ENCODE data around the gene CCDC188.

Gene CCDC188

DNA sequence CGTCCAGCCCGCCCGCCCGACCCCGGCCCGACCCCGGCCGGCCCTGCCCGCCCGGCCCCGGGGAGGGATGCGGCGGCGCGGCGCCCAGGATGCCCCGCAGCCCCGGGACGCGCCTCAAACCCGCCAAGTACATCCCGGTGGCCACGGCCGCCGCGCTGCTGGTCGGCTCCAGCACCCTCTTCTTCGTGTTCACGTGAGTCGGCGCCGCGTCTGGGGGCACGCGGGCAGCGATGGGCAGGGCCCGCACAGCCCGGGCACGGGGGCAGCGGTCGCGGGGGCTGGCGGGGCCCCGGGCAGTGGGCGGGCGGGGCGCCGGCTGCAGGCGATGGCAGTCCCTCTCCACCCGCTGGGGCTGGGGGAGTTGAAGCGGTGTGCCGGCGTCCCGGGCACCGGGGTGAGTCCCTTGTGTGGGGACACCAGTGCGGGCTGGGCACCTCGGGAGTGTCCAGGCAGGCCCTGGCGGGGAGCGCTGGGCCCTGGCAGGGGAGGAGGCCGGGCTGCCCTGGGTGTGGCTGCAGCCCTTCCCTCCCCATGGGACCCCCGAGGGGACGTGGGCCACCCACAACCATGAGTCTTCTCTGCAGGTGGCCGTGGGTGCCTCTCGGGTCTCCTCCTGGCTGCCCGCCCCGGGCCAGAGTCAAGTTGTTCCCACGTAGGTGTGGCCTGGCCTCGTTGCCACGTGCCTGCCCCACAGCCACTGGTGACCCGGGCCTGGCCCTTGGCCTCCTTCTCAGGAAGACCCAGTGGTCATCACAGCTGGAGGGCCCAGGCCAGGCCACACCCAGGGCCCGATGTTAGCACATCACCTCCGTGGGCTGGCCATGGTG lies 18.8 kb downstream of the CCDC188 start:
- no peak for DNase-seq

DNA sequence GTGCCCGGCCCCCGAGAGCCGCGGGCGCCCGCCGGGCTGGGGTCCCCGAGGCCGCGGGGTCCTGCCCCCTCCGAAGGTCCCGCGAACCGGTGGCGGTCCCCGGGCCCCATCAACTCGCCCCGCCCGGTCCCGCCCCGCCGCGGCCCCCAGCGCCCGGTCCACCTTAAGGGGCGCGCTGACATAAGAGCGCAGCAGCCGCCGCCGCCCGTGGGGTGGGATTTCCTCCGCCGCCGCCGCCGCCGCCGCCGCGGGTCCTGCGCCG lies 19.3 kb downstream of the CCDC188 start, which contains the start of gene ZDHHC8:
ZDHHC8 (plus strand) TSS at position 208 of the 262 bp plus-strand sequence. CDS start 144 bp downstream, outside the sequence.
- no peak for DNase-seq

DNA sequence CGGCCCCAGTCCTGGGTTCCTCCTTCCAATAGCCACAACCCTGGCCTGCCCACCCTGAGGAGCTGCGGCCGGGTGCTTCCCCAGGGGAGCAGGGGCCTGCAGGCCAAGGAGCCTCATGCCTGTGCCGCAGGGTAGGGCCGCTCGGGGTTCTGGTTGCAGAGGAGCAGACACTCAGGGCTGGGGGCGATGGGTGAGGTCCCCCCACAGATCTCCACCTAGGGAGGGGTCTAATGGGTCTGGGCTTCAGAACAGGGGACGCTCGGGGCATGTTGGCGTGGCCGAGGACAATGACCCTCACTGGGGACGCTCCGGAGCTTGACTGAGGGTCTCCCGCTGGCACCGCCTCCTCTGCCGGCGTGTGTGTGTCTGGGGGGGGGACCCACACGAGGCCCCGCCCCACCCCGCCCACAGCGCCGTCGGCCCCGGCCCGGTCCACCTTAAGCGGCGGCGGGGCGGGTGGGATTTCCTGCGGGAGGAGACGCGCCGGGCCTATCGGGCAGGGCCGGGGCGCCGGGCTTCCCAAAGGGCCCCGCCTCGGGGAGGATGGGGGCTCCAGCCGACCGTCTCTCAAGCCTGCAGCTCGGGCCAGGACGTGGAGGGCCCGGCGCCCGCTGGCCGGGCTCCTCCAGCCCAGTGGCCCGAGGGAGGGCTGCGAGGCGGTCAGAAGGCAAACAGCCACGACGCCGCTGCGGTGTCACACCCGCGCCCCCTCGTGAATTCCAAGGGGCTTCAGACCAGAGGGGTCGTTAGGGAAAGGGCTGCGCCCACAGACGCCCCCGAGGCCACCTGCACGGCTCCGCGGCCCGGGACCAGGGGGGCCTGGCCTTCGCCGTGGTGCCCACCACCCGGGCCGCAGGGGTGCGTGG lies 19.9 kb downstream of the CCDC188 start:
- DNase-seq: peak; percentile 82

DNA sequence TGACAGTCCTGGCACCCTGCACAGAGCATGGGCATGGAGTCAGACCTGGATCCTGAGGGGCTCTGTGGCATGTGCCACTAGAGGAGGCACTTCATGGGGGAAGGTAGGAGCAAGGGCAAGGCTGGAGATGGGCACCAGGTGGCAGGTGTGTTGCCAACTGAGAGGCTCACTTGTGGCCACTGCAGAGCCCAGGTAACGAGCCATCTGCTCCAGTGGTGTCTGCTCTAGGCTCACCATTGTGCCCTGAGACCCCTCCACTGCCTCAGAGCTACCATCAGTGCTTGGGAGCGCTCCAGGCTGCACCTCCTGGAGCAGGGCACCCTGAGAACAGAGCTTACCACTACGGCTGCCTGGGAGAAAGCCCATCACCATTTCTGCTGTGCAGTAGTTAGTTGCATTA lies 20.5 kb downstream of the CCDC188 start:
- no peak for DNase-seq

- DNase-seq: no peak
These were observed 21.2 kb downstream of the CCDC188 start for GRCh38 chr22:20129747-20130014.

DNA sequence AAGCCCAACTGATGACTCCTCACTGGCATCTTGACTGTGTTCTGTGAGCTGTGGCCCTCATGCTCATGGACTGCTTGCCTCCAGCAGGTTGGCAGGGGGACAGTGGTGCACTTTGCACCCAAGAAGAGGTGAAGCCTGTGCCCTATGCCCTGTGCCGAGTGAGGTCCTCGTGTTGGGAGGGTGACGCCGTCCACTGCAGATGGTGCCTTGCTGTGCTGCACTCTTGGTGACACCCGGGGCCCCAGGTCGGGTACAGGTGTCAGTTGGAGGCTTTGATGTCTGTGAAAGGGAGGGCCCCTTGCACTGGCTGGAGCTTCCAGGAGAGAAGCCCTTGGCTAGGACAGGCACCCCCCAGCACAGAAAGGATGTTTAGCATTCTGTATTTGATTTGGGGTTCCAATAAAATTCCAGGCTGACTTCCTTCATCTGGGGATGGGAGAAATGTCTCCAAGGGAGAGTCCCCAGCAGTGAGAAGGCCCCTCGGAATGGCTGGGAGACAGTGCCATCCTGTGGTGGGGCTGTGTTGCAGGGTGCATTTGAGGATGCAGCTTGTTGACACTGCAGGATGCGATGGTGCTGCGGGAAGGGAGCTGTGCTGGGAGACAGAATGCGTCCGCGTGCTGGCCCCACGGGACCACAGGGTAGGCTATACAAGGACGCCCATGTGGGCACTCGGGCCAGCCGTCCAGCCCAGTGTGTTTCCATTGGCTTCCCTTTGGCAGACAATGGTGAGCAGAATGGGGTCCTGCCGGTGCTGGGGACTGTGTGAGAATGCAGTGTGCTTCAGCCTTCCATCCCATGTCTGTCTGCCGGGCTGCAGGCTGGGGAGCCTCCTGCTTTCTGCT lies 21.7 kb downstream of the CCDC188 start:
- DNase-seq: peak; percentile 71

- DNase-seq: no peak
These were observed 22.3 kb downstream of the CCDC188 start for GRCh38 chr22:20128619-20128901.

DNA sequence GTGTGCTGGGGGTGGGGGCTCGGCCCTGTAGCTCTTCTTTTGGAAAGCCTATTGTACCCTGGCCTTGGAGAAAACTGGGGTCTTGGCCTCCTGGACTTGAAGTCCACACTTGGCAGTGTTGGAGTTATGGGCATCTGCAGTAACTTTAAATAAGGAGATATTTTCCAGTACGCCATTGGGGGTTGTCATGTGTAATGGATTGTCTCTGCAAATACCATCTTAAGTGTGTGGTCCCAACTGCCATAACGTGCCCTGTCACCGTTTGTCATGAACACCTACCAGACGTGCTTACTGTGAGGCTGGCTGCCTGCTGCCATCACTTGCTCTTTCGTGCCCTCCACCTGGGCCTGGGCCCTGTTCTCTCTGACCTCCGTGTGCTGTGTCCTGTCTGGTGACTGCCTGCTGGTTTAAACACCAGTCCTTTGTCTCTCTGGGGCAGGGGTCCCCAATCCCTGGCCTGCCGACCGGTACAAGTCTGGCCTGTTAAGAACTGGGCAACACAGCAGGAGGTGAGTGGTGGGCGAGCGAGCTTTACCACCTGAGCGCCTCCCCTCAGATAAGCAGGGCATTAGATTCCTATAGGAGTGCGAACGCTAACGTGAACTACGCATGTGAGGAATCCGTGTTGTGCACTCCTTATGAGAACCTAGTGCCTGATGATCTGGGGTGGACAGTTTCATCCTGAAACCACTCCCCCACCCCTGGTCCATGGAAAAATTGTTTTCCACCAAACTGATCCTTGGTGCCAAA lies 22.8 kb downstream of the CCDC188 start:
- DNase-seq: no peak

GRCh38 chr22:20127318-20127868 lies 23.5 kb downstream of the CCDC188 start:
- no peak for DNase-seq

DNA sequence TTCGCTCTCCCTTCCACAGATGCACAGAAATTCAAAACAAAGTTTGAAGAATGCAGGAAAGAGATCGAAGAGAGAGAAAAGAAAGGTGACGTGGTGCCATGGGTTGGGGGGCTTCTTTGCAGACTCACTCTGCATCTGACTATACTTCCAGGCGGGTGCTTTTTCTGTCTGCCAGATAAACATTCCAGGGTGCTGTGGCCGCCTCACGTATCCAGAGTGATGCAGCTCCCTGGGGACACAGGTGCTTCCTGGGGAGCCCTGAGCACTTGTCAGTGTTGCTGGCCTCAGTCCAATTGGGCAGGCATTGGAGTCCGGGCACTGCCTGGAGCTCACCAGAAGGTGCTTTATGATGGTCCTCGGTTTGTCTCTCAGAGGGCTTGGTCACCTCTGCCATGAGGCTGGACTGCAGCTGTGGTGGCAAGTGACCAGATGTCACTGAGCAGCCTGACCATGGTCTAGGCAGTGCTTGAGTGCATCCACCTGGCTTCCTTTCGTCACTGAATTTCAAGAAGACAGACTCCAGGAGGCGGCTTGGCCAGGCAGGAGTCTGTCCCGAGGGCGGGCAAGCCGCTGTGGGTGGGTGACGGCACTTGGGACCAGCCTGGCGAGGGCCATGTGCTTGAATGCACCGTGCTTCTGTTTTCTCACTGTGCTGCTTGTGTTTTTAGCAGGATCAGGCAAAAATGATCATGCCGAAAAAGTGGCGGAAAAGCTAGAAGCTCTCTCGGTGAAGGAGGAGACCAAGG lies 24.4 kb downstream of the CCDC188 start:
- DNase-seq: no peak

GRCh38 chr22:20125201-20126174 lies 25.4 kb downstream of the CCDC188 start:
- DNase-seq: no peak

GRCh38 chr22:20124083-20124787 lies 26.6 kb downstream of the CCDC188 start:
- no peak for DNase-seq

DNA sequence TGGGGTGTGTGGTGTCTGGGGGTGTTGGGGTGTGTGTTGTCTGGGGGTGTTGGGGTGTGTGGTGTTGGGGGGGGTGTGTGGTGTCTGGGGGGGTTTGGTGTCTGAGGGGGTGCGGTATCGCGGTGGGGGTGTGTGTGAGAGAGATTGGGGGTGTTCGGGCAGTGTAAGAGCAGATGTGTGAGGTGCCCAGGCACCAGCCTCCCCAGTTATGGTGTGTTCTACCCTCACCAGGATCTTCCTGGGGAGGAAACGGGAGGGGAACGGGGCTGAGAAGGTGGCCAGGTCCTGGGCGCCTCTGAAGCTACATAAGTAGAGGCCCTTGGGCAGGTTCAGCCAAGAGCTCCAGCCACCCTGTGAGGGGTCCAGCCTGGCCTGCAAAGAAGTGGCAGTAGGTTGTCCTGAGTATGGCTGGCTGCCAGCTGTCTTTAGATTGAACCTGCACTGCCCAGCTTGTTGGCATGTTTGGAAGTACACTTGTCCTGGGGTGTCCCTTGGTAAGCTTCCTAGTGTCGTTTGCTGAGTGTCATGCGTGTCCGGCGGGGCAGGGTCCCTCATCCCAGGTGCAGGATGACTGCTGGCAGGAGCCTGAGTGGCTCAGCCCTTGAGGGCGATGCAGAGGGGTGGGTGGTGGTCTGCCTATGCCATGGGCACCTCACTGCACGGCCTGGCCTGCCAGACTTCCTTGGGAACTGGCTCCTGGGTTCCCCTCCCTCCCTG lies 27.3 kb downstream of the CCDC188 start:
- no peak for DNase-seq

- no peak for DNase-seq
These were observed 28.9 kb downstream of the CCDC188 start for GRCh38 chr22:20121856-20122415.

DNA sequence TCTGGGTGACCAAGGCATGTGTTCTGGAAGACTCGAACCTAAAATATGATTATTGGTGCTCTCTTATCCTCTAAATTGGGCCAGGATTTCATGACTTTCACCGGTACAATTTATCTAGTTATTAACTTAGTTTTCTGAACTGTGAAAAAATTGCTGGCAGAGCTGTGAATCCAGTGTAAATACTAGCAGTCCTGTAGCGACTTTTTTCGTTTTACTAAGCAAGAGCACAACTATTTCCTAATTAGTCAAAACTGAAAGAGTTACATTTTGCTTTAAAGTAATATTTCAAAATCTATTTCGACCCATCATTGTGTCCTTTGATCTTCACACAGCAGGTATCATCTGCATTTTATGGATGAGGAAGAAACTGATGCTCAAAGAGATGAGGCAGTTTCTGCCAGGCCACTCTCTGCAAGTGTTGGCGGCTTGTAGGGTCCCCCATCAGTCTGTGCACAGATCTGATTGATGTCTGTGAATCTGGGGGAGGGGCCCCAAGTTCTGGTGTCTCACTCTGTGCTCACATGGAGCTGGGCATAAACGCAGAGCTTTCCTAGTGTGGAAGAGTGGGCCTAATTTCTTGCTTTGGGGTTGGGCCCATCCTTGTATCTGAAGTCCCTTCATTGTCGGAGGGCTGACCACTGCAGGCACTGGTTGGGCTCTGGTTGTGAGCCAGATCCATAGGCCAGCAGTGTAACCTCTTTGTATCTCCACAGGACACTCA lies 32.4 kb downstream of the CCDC188 start:
- no peak for DNase-seq

DNA sequence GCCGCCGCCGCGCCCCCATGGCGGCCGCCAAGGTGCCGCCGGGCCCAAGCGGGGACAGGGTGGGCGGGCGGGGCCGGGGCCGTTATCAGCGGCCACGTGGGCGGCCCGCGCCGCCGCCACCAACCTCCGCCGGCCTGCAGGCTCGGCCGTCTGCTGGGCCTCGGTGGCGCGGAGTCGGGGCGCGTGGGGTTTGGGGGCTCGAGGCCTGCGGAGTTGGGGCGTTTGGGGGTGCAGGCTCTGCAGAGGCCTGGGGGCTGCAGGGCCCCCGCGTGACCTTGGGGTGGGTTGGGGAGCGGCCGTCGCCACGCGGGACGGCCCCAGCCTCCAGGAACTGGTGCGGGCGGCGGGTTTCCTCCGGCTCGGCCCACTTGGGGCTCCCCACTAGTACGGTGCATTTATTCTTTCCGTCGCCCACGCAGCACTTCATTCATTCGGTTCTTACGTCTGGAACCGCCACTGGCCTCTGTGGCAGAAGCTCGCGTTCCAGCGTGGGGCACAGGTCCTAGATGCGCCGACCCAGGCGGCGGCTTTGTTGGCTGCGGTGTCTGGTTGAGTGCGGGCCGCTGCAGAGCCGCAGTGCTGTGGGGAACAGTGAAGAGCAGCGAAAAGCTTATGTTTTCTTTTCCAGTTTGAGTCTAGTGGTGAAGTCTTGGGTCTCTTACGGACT lies 33.1 kb downstream of the CCDC188 start:
- no peak for DNase-seq

GRCh38 chr22:20116951-20117632 lies 33.8 kb downstream of the CCDC188 start, which contains the start of gene TRMT2A:
TSS of gene TRMT2A (minus strand) at chr22:20117226. CDS start at chr22:20116906, 320 bp downstream.
- DNase-seq: peak; percentile 99

Measured in islet precursor cell (in vitro differentiated cells).